Psoas muscle (tissue), 8 donors: ENCODE results near the gene EFCAB3. TPM values are rescaled to one million over a fixed set of nuclear protein-coding genes. Genes with fewer than 3 reads are reported as not detected.
"Not testable (repeated sequence)": the region's sequence is repeated elsewhere in the genome, so short reads cannot be mapped to it uniquely, and the experiment has no call there.

ENCODE experiments used
- ATAC-seq, 4 donors: fragments of 200-7000 bp; cut with Tn5 transposase; one replicate each; pipeline ENCODE4 v1.9.1; 2020; ENCODE audit warnings: moderate library complexity in 3 of 4, mild to moderate bottlenecking in 2 of 4
- DNase-seq, 2 donors: peaks; one replicate each; pipeline ENCODE4 v3.0.0-alpha.2; 2020
- H3K27ac ChIP-seq: fragments of 200-600 bp; one replicate; pipeline ENCODE4 v1.8.0; 2022
- H3K27me3 ChIP-seq, 3 donors: fragments of 200-600 bp in 1 of 3; one replicate each; pipeline versions ENCODE4 v1.6.1 to v1.8.0; 2013 to 2022; ENCODE audit warnings: low read length in 2 of 3, mild to moderate bottlenecking in 2 of 3, moderate library complexity in 1 of 3; ENCODE audit not compliant: insufficient read depth in 3 of 3
- H3K36me3 ChIP-seq, 2 donors: fragments of 200-600 bp in 1 of 2; one replicate each; pipeline versions ENCODE4 v1.6.1 to v1.8.0; 2013 to 2022; ENCODE audit warnings: low read depth in 1 of 2, mild to moderate bottlenecking in 1 of 2, moderate library complexity in 1 of 2; ENCODE audit not compliant: insufficient read depth in 1 of 2
- H3K4me1 ChIP-seq: fragments of 200-600 bp; one replicate; pipeline ENCODE4 v1.8.0; 2022
- H3K4me3 ChIP-seq: fragments of 200-600 bp; one replicate; pipeline ENCODE4 v1.8.0; 2022; ENCODE audit warnings: mild to moderate bottlenecking
- H3K9me3 ChIP-seq: fragments of 200-600 bp; one replicate; pipeline ENCODE4 v1.8.0; 2022
- CTCF ChIP-seq: fragments of 200-600 bp; IDR thresholded peaks from one replicate; pipeline ENCODE4 v1.8.0; 2022; ENCODE audit warnings: antibody characterized with exemption
- whole genome bisulfite sequencing, 3 donors: extraction: QIAGEN DNeasy Blood & Tissue Kit; methylation state at CpG; one replicate each; pipeline versions ENCODE4 v1.1.6 to v1.1.7; 2013; 5-methylcytosine and 5-hydroxymethylcytosine counted together
- intact Hi-C, 2 donors: fragments of 100-400 bp; cut with DNase I; formaldehyde crosslinking; loops; one replicate each; pipeline versions ENCODE4 v1.11.0 to v1.14.2; 2022
- polyA plus RNA-seq, 3 donors: library from polyadenylated mRNA; stranded (reverse); fragments of 200-250 nt; gene quantifications; one replicate each; pipeline ENCODE4 v1.2.3, GENCODE V29; 2013
- total RNA-seq, 4 donors: library from RNA; stranded (reverse); fragmentation: NEBNext Ultra II Directional in 2 of 4; extraction: Animal tissue kit (Norgen Biotek cat#: 25700) in 2 of 4; gene quantifications; one replicate each; pipeline versions ENCODE4 v1.2.1 to v1.2.4, GENCODE V29; 2021 to 2023
- donor health status: healthy with polysubstance abuse.
- donor health status: DM: no; HTN: no; CAD: no; lungs with moderate emphysema.
- donor health status: Bipolar disorder and iron deficiency.
- donor health status: healthy.
- donor health status: DM: yes; HTN: yes; CAD: no.
- donor health status: DM: no; HTN: no; CAD: no.
- donor health status: DM: no; HTN: no; CAD: no.
- donor health status: DM: yes; HTN: yes; CAD: no.

The EFCAB3 gene
- total and polyA plus RNA-seq, 7 donors, result 0.08 TPM; not detected in 6

- H3K4me3 ChIP-seq, H3K9me3 ChIP-seq, intact Hi-C loops, H3K4me1 ChIP-seq, H3K27me3 ChIP-seq, ATAC-seq, H3K27ac ChIP-seq, DNase-seq: not testable (repeated sequence)
- H3K36me3 ChIP-seq, result peaks cover 0 to 16% of the 10 kb centered on the region in 2 donors
- 53 to 69% (median 57%) methylated on average over 3 of the region's 3 CpGs for WGBS, 3 donors
Observed at GRCh38 chr17:62454111-62454510, 73.8 kb downstream of the EFCAB3 start.

GRCh38 chr17:62456016-62456415 is 75.7 kb downstream of the EFCAB3 start:
- intact Hi-C loops, result no loop called here
- Histone ChIP-seq H3K27ac (no peak overlapping the region), H3K36me3 (peaks cover 0 to 2% of the 10 kb centered on the region in 2 donors), H3K27me3 (no peaks in the 10 kb centered on the region), H3K4me1 (no peaks in the 10 kb centered on the region), H3K9me3 (no peaks in the 10 kb centered on the region), H3K4me3 (no peak overlapping the region)
- no peak for TF ChIP-seq CTCF
- no peak for DNase-seq
- 91 to 94% (median 92%) methylated on average over 7 of the region's 7 CpGs for WGBS, 3 donors
- ATAC-seq, result no peak

GRCh38 chr17:62458483-62458882 is 78.1 kb downstream of the EFCAB3 start:
- H3K27me3 ChIP-seq, H3K27ac ChIP-seq, H3K4me3 ChIP-seq, H3K9me3 ChIP-seq, intact Hi-C loops, H3K36me3 ChIP-seq, DNase-seq, H3K4me1 ChIP-seq, ATAC-seq: not testable (repeated sequence)
- WGBS, 3 donors, result 58 to 71% (median 63%) methylated on average over 10 of the region's 10 CpGs

DNA sequence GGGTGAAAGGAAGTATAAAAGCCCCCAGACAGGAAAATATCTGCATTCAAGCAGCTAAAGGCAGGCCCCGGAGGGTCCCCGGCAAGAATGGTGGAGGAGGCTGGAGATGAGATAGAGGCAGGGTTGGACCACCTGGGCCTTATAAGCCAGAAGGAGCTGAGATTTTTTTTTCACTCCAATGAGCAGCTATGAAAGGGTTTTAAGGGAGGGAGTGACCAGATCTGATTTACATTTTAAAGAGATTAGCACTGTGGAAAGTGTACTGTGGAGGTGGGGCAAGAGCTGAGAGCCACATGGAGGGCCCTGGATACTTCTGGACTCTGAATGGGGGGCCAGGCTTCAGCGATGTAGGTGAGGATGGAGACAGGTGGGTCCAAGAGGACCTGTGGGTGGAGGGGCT is 84.1 kb downstream of the EFCAB3 start:
- H3K27ac ChIP-seq, H3K4me3 ChIP-seq, ATAC-seq, H3K27me3 ChIP-seq, H3K36me3 ChIP-seq, DNase-seq, intact Hi-C loops, H3K4me1 ChIP-seq, H3K9me3 ChIP-seq: not testable (repeated sequence)
- 72 to 88% (median 74%) methylated on average over 3 of the region's 3 CpGs for WGBS, 3 donors

DNA sequence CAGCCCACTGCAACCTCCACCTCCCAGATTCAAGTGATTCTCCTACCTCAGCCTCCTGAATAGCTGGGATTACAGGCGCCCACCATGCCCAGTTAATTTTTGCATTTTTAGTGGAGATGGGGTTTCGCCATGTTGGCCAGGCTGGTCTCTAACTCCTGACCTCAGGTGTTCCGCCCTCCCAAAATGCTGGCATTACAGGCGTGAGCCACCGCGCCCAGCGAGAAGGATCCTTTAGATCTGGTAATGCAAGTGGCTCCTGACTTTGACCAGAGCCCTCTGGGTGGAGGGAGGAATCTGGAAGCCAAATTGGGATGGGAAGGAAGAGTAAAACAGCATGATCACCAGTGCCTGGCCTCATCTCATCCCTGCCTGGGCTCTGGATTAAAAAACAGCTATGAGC is 84.9 kb downstream of the EFCAB3 start:
- H3K9me3 ChIP-seq, H3K4me3 ChIP-seq, H3K27me3 ChIP-seq, H3K4me1 ChIP-seq, intact Hi-C loops, H3K36me3 ChIP-seq, DNase-seq, H3K27ac ChIP-seq, ATAC-seq: not testable (repeated sequence)
- WGBS, 3 donors, result 96 to 97% (median 97%) methylated on average over 7 of the region's 7 CpGs

Other genes with a start within 250 kb of the EFCAB3 start
- 10 to 100 TPM; 12.8 to 16.9 (median 15.5) TPM for gene METTL2A, start 43.3 kb downstream of the EFCAB3 start, total RNA-seq
- 10 to 100 TPM in 2 of 3 donors, 1 to 10 TPM in 1; 9.6 to 28.3 (median 19.0) TPM for gene METTL2A, start 43.3 kb downstream of the EFCAB3 start, polyA plus RNA-seq
- 10 to 100 TPM; 26.7 to 50.0 (median 41.8) TPM for gene TLK2, start 98.3 kb downstream of the EFCAB3 start, total RNA-seq
- 10 to 100 TPM; 23.1 to 51.9 (median 27.3) TPM for gene TLK2, start 98.3 kb downstream of the EFCAB3 start, polyA plus RNA-seq
- 10 to 100 TPM in 2 of 4 donors, 1 to 10 TPM in 2; 4.6 to 17.5 (median 8.5) TPM for gene MRC2, start 247.1 kb downstream of the EFCAB3 start, total RNA-seq
- gene MRC2, start 247.1 kb downstream of the EFCAB3 start, polyA plus RNA-seq, result 1 to 10 TPM; 3.5 to 5.9 (median 3.6) TPM